ENCODE results near the gene CLMN.
"Not testable (repeated sequence)": the region's sequence is repeated elsewhere in the genome, so short reads cannot be mapped to it uniquely, and the experiment has no call there.

The CLMN gene

GRCh38 chr14:95156161-95157047 is 163.3 kb downstream of the CLMN start:
- DNase-seq = peak; percentile 39

DNA sequence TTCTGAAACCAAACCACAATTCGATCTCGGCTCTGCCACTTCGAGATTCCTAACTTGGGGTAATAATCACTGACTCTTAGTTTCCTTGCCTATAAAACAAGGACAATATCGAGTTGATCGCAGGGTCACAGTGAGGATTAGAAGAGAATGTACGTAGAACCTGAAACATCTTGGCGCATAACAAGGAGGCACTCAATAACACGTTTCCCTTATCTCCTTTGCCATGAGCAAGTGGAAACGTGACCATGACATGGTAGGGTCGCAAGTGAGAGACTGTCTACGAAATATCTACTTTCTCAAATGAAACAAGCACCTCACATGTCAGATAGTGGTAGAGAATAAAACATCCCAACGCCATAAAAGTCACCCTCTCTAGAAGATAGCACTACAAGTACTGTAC is 164.7 kb downstream of the CLMN start:
- no peak for DNase-seq

- DNase-seq = no peak
Observed at GRCh38 chr14:95153866-95154265, 165.8 kb downstream of the CLMN start.

DNA sequence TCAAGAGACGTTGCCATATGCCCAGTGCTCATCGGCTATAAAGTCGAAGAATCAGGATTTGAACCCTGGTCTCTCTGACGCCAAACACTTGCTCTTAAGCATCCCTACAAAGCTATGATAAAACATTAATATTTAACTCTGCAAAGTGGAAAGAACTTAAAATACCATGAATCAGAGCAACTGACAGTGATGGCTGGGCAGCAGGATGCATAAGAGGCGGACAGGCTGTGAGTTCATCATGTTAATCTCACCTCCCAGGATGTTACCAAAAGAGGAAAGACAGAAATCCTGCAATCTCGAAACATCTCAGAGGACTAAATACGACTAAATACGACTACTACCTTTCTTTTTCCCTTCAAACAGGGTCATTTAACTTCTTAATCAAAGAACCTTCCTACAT is 168.1 kb downstream of the CLMN start:
- no peak for DNase-seq

DNA sequence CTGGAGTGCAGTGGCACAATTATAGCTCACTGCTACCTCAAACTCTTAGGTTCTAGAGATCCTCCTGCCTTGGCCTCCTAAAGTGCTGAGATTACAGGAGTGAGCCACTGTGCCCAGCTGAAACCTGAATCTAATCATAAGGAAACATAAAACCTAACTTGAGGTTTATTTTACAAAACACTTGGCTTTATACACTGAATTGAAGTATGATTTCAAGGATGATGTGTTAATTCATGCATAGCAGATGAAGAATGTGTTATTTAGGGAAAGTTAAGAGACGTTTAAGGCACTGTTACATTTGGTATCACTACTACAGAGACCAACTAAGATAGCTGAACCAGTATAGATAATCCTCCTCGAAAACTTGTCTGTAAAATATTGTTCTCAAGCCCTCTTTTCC is 168.8 kb downstream of the CLMN start:
- no peak for DNase-seq

DNA sequence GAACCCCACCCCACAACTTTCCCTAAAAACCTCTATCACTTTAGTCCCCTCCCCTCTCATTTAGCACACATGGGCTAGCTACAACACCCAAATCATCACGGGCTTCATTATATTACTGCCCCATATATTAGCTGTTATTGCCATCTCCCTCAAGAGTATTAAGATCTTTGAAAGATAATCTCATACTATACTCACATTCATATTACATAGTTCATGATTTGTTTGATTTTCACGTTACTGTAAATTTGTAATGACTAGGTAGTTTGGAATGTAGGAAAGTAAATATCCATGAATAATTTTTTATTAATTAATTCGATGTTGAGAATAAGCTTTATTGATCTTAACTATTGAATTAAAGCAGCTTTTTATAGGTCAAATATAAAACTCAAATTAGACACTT is 170.3 kb downstream of the CLMN start:
- no peak for DNase-seq

DNA sequence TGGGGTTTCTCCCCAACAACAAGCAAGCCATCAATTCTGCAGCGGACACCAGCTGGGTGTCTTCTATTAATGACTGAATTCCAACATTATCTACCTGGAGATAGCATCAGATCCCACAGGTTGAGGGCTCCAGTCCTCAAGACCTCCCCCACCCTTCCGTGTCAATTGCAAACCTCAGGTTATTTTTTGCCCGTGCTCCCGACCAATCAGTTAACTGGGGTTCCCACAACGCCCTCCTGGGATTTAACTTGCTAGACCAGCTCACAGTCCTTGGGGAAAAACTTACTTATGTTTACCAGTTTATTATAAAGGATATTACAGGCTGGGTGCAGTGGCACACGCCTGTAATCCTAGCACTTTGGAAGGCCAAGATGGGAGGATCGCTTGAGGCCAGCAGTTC is 172.1 kb downstream of the CLMN start:
- DNase-seq = no peak

DNA sequence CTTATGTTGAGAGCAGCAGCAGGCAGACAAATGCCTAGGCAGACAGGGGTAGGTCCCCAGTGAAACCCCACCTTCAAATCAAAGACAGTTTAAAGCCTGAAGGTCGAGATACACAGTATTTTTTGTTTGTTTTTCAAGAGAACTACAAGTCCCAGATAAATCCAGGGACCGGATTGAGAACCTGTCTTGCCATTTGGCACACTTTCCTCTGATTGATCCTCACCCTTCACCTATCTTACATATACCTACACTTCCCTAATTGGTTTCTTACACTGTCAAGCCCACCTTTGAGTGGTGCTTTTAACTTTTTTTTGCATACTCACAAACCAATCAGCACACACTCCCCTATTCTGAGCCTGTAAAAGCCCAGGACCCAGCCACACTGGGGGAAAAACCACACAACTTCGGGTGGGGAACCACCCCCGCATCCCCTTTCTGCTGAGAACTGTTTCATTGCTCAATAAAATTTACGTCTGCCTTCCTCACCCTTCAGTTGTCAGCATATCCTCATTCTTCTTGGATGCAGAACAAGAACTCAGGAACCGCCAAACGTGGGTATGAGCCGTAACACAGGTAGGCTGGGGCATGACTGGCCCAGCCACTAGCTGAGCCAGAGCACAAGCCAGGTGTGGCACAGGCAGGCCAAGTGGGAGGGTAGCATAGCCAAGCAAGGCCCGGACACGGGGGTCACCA is 173.5 kb downstream of the CLMN start:
- DNase-seq = no peak

DNA sequence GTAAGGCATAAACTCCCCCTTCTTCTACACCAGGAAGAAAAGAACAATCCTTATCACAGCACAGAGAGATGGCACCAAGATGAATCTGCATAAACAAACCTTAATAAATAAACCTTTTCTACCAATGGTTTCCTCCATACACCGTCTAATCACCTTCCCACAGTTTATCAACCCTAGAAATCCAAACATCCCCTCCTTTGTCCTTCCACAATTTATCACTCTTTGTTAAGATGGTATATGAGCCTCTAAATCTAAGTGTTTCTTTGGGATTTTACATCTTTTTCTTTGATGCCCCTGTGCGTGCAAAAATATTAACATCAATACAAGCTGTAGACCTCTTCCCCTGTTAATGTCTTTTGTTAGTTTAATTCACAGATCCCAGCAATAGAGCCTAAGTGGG is 174.9 kb downstream of the CLMN start:
- no peak for DNase-seq

DNA sequence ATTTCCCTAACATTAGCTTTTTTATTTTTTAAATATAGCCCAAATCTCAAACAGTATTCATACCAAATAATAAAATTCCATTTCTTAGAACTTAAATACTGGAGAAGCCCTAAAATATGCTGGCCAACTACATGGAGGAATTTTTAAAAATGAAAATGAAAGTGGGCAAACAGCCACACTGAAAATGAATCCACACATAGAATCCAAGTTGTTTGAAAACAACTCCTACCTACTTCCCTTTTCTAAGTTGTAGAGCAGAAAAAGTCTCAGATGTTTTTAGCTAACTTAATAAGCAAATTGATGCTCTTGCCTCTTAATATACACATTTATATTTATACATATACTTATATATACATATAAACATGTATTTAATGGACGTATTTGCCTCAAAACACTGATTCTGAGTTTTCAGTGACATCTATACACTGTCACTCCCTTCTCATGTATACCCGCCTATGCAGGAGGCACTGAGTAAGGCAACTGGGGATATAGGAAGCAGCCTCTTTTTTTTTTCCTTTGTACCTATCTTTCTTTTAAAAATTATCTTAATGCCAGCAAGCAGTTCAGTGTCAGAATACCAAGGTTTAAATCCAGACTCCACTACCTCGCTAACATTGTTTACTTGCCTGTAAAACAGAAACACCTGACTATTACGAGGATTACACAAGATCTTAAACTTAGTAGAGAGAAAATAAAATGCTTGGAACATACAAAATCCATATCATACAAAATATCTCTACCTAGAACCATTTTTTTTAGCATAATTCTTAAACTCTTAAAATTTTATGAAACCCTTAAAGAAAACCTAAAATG is 175.7 kb downstream of the CLMN start:
- DNase-seq = no peak

GRCh38 chr14:95142208-95142607 is 177.5 kb downstream of the CLMN start:
- DNase-seq = no peak

- no peak for DNase-seq
Observed at GRCh38 chr14:95141684-95142083, 178.0 kb downstream of the CLMN start.

DNA sequence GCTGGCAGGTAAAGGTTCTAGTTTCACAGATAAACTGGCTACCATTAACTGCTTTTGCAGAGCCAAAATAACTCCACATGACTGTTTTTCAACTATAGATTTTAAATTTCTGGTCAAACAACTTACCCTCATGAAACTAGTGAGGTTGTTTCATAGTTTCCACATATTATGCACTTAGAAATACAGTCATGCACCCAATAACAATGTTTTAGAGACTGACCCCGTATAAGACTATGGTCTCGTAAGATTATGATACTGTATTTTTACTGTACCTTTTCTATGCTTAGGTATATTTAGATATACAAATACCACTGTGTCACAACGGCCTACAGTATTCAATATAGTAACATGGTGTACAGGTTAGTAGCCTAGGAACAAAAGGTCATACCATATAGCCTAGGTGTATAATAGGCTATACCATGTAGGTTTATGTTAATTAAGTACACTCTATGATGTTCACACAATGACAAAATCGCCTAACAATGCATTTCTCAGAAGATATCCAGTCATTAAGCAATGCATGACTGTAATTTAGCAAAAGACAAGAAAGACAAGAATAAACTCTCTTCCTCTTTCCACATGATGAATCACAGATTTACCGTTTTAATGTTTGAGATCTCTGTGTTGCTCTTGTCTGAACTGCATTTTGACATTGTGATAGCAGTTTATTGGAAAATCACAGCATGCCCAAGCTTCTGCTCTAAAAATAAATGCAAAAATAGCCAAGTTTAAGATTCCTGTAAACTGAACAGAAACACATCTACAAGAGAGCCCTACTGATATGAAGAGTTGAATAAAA is 179.4 kb downstream of the CLMN start:
- DNase-seq = no peak

DNA sequence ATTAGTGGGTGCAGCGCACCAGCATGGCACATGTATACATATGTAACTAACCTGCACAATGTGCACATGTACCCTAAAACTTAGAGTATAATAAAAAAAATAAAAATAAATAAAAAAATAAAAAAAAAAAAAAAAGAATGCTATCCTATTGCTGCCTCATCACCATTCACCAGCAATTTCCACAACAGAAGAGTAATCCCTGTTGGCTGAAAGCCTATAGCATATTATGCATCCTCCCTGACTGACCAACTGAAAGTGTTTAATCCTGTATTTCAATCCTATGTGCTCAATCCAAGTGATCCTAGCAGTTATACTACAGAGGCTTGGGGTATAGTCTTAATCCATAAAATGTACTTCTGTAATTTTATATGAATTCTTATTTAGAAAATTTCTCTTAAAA is 180.8 kb downstream of the CLMN start:
- DNase-seq = peak; percentile 33

GRCh38 chr14:95138455-95138854 is 181.3 kb downstream of the CLMN start:
- not testable (repeated sequence) for DNase-seq

DNA sequence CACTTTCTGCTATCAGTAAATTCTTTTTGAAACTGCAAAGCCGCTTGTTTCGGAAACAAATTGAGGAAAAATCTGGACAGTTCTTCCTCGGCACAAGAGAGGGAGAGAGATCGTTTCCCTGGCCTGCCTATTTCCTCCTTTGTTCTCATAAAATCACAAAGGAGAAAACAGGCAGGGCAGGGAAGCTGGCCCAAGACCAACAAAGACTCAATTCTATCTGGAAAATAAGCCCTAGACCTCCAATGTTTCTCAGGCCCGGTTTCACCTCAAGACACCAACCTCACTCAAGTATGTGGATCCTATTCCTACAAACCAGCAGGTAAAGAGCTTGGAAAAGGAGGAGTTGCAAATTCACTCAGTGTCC is 181.9 kb downstream of the CLMN start:
- no peak for DNase-seq

- no peak for DNase-seq
Observed at GRCh38 chr14:95137164-95137803, 182.4 kb downstream of the CLMN start.

DNA sequence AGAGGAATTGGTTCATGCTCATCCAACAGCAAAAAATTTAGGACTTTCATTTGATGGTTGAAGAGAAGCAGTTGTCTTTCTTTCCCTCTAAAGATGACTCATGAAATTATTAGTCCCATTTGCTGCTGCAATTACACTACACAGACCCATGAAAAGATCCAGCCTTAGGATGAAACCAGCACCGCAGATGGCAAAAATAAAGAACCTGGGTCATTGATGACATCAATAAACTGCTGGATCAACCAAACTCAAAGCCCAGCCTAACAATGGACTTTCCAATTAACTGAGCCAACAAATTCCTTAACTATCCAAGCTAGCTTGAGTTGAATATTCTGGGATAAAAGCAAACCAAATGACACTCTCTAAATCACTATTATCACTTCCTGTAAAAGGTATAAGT is 183.1 kb downstream of the CLMN start:
- DNase-seq = no peak

DNA sequence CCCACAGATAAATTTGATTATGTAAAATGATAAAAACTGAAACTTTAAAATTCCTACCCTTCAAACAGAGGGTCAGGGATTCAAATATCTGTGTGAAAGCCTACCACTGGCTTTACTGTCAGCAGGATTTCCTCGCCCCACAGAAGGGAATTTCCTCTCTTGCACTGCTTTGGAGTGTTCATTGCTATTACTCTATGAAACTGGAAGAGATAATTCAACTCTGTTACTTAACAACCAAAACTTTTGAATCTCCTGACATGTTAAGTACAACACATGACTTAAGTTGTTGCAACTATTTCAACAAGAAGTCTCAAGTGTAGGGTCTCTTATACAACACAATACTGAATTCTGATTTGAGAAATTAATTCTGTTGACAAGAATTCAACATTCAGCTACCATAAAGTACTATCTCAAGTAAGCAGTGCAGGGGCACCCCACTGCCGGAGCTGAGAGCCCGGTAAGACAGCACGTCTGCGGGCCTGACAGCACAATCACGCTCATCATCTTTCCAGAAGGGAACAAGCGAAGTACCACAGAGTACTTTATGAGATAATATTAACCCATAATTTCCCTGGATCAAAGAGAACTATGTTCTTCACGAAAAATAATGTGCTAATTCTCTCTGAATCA is 185.3 kb downstream of the CLMN start:
- DNase-seq = no peak

- no peak for DNase-seq
Observed at GRCh38 chr14:95133282-95133681, 186.4 kb downstream of the CLMN start.

DNA sequence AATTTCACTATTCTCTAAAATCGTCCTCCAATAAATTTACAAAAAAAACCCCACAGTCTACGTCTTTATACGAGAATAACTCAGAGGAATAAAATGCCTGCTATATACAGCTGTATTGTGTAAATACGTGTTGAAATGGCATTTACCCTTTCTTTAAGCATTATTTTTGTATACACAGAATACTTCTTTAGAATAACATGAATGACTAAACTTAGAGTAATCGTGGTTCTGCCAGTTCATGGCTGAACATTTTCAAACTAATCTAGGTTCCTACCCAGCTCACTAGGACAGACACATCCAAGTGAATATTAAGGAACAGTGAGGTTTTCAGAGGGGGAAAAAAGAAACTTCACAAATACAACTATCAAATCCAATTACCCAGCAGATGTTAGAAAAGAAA is 186.9 kb downstream of the CLMN start:
- DNase-seq = no peak
